CD4-positive, alpha-beta T cell treated with Interleukin-10 for 1 hour (primary cell): ENCODE data around the gene USP6NL.

Experiments
- DNase-seq: peaks from one replicate; pipeline ENCODE4 v3.0.0-alpha.2; 2020

The USP6NL gene

DNA sequence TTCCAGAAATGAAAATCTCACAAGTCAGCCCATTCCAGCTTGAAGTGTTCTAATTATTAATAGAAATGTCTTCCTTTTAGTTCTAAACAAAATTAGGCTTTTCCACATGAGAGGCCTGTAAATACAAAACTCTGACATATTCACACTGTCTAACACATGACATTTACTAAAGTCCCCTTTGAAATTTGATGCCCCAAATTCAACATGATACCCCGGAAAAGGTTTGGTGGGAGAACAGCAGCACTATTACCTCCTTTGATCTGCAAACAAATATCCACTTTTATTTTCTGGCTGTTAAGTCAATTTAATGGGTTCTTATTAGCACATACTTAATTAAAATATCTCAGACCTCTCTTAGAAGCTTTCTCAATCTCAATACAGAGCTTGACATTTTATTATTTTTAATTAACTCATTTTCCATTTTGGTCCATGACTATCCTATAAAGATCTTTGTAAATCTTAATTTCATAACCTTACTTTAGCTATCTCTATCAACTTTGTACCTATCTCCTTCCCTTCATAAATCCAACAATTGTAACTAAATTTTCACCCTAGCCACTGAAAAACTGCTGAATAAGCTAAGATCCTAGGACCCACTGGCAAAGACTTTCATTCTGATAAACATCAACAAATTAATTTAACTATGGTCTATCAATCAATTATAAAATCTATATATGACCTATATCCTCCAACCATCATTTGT is 63.2 kb downstream of the USP6NL start:
- no peak for DNase-seq

DNA sequence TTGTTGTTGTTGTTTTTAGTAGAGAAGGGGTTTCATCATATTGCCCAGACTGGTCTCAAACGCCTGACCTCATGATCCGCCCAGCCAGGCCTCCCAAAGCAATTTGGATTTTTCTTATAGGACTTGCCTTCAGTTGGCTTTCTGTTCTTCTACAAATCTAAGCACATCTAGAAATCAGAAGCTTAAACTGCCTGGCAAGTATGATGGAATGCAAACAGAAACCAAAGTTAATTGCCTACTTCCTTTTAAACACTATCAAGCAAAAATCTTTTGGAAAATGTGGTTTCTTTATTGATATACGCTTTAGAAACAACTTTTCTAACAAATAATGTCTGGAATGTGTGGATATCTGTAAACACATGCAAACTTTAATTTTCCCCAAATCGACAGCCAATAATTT is 64.9 kb downstream of the USP6NL start:
- no peak for DNase-seq

DNA sequence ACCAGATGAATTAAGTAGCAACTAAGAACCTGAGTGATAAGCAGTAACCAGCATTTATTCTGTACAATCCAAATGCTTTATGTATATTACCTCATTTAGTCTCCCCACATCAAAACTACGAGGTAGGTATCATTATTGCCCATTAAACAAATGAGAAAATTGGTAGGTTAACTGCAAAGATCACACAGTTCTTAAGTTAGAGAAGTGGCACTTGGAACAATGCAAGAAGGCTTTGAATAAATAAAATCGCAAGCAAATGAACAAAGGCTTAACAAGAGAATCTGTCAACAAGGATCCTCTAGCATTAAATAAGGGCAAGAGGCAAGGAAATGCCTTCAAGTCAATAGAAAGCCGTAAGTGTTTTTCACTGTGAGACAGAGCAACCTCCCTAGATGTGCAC is 70.2 kb downstream of the USP6NL start:
- no peak for DNase-seq

DNA sequence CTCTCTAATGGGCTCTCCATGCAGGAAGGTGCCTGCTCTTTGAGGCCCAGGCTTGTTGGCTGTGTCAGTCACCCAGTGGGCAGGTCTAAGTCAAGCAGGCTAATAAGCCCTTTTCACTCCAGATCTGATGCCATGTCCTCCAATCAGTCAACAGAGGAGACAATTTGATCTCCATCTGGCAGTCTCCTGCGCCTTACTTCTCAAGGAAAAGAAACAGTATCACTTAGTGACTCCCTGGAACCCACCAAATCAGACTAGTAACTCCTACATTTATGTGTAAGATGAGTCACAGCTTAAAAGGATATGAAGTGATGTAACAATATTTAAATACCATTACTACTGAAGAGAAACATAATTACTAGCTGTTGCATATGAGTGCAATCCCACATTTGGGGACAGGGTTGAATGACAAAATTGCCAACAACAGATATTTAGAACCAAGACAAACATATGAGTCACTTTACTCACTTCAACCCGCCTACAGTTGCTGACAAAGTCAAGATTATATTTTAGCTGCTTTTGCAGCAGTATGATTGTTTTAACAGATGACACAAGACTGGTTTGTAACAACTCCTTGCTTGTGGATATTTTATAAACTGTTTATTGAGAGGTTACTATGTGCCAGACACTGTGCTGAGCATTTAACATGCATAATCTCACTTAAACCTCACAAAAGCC is 72.1 kb downstream of the USP6NL start:
- no peak for DNase-seq

DNA sequence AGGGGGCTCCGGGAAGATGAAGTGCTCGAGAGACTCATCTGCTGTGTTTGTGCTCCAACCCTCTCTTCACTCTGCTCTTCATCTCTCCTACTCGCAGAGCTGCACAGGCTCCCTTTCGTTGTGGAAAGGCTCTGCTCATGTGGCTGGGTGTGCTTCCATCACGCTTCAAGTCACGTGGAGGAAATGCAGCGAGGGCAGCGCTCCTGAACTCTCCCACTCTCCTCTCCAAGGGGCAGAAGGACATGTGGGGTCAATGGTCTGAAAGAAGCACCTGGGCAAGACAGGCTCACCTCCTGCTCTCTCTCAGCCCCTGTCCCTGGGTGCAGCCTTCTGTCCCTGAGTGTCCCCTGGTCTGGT is 72.6 kb downstream of the USP6NL start:
- DNase-seq = no peak

DNA sequence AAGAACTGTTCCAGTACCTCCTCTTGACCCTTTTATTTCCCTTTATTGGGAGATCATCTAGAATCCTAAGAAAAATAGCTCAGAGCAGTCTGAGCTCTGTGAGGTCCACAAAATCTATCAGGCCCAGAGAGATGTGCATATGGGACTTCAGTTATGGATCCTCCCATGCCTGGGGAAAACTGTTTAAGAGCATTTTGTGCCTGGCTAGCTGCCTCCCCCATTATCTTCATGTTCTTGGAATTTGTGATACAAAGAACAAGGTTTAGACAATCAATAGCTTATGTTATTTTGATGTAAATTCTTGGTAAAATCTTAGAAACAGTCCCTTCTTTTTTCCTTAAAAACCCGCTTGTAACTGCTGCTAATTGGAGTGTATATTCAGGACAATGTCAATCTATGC is 75.2 kb downstream of the USP6NL start:
- DNase-seq = no peak

DNA sequence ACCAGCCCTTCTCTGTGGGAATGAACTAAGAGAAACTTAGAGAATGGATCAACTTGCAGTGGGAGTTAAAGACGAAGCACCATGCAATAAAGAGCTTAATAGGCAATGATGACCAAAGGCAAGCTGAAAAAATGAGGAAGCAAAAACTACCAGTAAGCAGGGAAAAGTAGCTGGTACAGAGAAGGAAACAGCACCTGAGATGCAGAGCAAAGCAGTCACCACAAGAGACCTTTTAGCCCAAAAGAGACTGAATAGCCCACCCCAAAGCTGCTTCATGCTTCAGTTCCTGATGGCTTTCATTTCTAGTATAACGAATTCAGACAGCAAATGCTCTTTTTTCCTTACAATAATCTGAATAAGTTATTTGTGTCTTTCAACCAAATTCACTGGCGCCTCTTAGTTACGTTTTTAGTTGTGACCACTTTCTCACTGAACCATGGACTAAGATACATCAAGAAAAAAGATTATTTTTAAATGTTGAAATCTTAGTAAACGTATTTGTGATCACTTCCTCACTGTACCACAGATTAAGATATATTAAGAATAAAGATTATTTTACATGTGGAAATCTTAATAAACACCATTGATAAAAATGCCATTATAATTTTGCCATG is 76.0 kb downstream of the USP6NL start:
- DNase-seq = no peak

DNA sequence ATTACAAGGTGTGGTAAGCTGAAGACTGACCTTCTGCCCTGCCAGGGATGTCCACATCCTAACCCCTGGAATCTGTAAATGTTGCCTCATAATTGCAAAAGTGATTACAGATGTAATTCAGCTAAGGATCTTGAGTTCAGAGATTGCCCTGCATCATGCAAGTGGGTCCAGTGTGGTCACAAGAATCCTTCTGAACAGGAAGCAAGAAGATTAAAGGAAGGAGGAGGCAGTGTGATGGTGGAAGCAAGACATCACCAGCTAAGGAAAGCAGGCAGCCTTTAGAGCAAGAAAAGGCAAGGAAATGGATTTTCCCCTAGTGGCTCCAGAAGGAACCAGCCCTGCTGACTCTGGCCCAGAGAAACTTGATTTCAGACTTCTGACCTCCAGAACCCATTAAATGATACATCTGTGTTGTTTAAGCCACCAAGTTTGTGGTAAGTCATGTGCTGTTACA is 78.1 kb downstream of the USP6NL start:
- no peak for DNase-seq

DNA sequence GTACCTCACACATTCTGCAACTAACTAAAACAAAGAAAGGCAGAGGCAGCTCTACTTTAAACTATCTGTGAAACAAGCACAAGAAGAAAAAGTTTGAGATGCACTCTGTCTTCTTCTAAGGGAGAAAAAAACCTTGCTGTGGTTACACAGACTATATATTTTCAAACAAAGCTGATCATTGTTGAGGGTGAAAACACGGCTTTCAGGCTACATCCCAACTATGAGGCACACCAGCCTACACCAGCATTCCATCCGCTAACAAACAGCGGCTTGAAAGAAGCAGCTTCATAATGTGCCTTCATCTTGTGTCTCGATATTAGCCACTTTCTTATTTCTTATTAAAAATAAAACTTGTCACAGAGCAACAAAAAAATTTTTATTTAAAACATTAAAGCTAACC is 79.1 kb downstream of the USP6NL start:
- DNase-seq = no peak

DNA sequence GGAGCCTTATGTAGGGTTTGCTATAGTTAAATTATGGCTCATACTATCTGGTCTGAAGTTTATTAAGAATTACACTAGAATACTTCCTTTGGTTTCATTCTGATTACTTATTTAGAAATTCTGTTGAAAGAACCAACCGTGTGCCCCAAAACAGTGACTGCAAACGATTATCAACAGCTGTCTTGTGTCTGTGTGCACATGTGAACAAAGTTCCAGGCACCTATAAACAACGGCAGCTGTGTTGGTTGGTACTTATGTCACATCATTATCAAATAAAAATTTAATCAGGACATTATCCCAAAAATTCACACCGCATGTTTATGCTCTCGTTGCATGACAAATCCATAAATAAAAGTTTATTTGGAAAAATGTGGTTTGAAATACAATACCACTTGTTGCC is 80.6 kb downstream of the USP6NL start:
- no peak for DNase-seq

DNA sequence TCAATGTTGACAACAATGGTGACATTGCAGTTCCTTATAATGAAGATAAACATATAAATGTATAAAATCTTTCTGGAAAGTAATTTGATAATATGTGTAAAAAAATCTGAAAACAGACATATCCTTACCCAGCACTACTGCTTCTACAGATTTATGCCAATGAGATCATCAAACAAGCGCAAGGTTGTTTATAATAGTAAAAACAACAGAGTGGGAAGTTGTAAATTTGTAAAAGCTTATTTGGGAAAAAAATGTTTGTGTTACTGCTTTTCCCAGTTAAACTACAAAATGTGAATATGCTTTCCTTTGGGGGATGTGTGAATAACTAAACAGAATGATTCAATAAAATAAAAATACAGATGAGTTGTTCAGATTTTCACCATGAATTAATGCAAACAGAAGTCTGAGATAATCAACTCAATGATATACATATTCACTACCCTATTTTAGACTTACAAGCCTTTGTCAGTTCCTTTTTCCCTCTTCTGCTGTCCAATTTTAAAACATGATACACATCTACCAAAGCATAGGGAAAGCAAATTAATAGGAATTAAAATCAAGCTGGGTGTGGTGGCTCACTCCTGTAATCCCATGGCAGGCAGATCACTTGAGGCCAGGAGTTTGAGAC is 82.1 kb downstream of the USP6NL start:
- DNase-seq = no peak

DNA sequence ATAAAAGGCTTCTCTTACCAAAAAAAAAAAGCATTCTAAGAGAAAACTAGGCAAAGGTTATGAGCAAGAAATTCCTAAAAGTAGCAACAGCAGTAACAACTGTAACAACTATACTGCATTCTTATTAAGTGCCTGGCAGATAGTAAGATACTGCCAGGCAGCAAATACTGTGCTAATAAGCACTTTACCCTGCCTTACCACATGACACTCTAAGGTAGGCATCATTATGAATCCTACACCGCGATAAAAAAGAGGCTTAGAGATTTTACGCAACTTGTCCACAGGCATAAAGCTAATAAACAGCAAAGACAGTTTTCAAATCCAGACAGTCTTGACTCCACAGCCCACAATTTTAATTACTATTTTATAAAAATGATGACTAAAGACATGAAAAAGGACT is 83.2 kb downstream of the USP6NL start:
- DNase-seq = no peak

DNA sequence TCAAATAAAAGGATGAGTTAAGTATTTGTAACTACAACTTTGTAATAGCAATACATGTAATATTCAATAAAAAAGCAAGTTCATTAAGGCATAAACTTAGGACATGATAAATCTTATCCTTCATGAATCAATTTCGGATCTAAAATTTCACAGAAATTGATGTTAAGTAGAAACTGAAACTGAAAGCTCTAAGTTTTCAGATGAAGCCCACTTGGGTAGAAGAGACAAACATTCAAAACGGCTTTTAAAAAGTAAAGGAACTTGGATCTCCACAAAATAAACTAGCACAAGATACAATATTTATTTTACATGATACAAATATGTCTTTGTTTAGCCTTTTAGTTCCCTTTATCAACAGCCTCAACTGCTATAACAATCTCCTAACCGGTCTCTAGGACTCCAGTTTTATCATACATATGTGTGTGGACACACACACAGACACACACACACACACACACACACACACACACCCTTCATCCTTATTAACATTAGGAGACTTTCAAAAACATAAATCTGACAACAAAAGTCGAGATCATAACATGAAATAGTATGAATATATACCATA is 83.7 kb downstream of the USP6NL start:
- DNase-seq = no peak

DNA sequence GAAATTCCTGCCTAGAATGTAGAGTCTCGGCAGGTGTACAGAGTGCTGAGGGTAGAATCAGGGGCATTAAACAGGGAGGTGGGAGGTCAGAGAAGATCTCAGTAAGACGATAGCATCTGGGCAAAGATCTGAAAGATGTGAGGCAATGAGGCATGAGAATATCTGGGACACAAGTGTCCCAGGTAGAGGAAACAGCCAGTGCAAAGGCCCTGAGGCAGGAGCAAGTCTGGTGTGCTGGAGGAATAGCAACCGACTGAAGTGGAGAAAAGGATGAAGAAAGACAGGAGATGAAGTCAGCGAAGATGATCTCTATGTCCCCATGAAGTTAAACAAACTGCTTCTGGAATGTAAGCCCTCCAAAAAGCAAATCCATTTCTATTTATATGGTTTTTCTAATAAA is 84.4 kb downstream of the USP6NL start:
- no peak for DNase-seq

DNA sequence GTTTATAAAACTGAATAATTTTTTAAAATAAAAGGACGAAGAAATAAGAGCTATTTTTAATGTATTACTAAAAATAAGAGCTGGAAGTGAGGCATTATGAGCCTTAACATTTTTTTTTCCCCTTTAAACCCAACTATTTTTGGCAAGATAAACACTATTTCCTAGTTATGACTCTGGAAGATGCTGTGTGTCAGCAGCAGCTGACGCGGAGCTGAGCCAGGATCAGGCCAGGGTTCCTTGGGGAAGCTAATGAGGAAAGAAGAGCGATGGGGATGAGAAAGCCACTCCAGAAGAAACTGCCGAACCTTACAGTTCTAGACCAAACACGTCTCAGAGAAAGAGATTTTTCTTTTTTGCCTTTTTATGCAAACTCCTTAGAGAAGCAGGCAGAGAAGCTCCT is 85.9 kb downstream of the USP6NL start:
- DNase-seq = no peak

DNA sequence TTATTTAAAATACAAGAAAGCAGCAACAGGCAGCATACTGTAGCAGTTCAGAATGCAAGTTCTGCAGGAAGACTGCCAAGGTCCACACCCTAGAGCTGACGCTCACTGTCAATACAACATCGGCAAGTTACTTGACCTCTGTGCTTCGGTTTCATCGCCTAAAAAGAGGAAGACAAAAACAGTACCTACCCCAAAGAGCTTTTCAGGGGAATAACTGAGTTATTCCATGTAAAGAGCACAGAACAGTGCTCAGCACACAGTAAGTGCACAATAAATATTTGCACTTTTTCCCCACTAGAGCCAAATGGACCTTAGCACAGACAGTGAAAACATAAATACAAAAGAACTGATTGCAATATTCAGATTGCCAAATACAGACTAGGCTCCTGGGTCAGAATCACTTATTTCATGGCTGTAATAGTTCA is 88.6 kb downstream of the USP6NL start:
- DNase-seq = no peak

DNA sequence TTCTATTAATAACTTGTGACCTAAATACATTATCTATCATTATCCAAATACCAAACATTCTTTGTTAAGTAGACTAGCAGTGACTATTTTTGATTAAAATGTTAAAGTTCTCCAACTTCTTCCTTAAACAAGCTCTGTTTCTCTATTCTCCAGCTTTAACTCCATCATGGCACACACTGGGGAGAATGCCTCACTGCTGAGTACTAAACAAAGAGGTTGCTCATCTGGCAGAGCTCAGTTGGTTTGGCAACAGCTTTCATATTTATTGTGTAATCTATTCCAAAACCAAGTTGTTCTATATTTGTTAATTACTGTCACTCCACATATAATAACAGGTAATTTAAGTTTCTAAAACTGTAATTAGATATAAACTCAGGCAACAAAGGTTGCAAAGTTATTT is 89.6 kb downstream of the USP6NL start:
- no peak for DNase-seq

DNA sequence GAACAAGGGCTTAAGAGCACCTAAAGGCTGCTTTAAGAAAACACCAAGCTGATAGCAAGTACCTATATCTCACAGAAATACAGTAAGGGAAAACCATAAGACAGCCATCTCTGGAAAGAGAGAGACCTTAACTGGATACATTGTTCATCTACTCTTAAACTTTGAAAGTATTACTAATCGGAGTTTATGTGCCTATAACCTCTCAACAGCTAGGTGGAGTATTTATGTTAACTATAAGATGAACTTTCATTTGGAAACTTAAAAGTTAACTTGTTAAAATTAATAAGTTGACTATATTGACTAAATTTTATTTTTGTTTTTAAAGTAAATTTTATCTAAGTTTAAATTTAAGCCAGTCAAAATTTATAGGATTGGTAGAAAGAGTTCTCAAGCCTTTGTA is 90.6 kb downstream of the USP6NL start:
- no peak for DNase-seq

DNA sequence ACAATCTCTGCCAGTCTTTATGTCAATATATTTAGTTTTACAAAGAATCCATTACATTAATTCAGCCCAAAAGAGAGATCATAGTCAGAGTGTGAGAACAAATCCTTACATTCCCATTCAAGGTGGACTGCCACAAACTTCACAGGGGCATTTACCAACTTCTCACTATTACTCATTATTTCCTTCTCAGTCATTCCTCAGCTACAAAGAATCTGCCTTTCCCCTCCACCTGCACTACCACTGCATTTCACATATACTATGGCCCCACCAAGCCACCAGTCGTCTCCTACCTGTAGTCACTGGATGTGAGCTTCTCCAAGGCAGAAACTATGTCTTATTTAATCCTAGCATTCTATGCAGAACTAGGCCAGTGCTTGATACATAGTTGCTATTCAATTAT is 94.3 kb downstream of the USP6NL start:
- no peak for DNase-seq

DNA sequence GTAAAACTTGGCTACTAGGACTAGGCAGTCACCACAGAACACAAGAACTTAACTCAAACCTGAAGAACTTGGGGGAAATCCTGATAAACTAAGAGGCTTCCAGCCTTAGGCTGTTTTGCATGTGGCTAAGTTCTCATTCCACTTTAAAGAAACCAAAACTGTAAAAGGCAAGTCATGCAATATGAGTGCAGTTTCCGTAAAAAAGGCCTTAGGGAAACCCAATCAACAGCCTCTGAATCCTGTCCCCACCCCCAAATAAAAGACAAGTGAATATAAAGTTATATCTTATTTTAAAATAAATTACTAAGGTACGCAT is 95.1 kb downstream of the USP6NL start:
- DNase-seq = no peak

DNA sequence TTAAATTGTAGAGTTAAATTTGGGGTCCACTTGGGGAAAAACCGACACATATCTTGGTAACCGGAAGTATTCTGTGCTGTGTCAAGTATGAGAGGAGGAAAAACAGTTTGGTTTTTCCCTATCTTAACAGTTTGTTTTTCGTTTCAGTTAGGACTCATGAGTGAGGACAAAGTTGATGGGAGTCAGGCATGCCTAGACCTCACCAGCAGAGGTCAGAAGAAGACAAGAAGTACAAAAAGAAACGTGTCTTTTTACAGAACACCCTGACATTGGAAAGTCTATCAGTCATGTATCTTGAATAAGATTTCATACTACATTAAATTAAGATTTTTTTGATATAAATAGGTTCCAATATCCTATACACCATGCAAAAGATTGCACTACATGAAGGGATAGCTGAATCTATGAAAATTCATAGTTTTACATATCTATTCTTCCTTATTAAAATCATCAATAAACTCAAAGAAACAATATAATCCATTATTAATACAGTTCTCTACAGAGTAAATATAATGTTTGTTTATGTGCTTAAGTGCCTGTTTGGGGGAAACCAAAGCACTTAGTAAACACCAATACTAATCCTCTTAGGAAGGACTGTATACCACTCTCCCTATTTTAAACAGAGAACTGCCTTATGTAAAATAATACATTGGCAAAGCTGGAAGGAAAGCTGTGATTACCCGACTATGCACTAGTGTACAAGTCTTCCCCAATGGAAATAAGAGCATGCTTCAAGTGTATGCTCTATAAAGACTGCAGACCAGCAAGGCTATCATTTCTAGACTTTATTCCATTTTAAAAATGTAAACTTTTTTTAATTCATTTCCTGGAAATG is 95.6 kb downstream of the USP6NL start:
- peak; percentile 60 for DNase-seq

DNA sequence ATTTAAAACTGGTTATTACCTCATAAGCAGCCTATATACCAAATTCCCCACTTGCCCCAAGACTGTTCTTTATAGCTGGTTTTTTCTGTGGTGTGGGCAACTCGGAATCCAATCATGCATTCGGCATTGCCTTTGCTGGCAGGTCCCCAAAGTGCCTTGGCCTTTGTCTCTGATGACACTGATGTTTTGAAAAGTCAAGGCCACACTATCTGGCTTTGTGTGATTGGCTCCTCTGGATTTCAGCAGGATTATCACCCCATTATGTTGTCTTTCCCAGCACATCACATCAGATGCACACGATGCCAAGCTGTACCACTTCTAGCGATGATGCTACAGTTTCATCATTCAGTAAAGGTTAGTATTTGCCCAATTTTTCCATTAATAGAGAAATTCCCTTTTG is 97.7 kb downstream of the USP6NL start:
- DNase-seq = no peak

DNA sequence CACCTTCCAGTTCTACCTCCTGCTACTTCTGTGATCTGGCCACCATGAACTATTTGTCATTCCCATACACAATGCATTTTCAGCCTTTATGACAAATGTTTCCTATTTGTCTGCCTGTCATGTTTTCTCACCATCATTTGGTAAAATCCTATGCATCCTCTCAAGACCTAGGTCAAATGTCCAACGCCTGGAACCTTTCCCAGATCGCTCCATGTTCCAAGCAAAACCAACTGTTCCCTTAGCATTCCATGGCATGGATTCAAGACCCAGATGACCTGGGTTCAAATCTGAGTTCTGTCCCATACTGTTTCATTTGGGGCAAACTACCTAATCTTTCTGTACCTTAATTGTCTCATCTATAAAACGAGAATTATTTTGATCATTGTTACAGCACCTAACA is 98.9 kb downstream of the USP6NL start:
- no peak for DNase-seq
